ENCODE results near the gene POU3F1. TPM values are rescaled to one million over a fixed set of nuclear protein-coding genes. Genes with fewer than 3 reads are reported as not detected.

POU3F1 gene
- total and polyA plus RNA-seq, 4 donors = 2.3 to 4.9 (median 3.1) TPM

- no peak overlapping the region for H3K4me3 ChIP-seq (ENCODE audit: low read depth, low read length)
- H3K36me3 ChIP-seq (ENCODE audit: control insufficient read depth, insufficient read depth, low read length) = no peaks in the 10 kb centered on the region
- H3K27ac ChIP-seq (ENCODE audit: low read depth, low read length) = no peak overlapping the region
- no peaks in the 10 kb centered on the region for H3K9me3 ChIP-seq (ENCODE audit: control insufficient read depth, insufficient read depth, low read length)
- 49% methylated on average over 4 of the region's 5 CpGs for WGBS (ENCODE audit: insufficient coverage)
- no peak for DNase-seq (ENCODE audit: low read depth in 4 of 6, low spot score in 6 of 6)
- H3K4me1 ChIP-seq (ENCODE audit: control insufficient read depth, insufficient read depth, low read length) = peaks cover 36% of the 10 kb centered on the region
- H3K27me3 ChIP-seq (ENCODE audit: control insufficient read depth, insufficient read depth, low read length) = peaks cover 5% of the 10 kb centered on the region
These were observed 17.0 kb upstream of the POU3F1 start for GRCh38 chr1:38063616-38064015.

GRCh38 chr1:38062361-38063288 lies 16.0 kb upstream of the POU3F1 start:
- WGBS (ENCODE audit: insufficient coverage) = 78% methylated on average over 3 of the region's 6 CpGs
- DNase-seq (ENCODE audit: low read depth in 4 of 6, low spot score in 6 of 6) = peak in 2 of 6 donors; percentile 58 to 77

GRCh38 chr1:38061883-38062328 lies 15.3 kb upstream of the POU3F1 start:
- no peaks in the 10 kb centered on the region for H3K36me3 ChIP-seq (ENCODE audit: control insufficient read depth, insufficient read depth, low read length)
- no peak overlapping the region for H3K27ac ChIP-seq (ENCODE audit: low read depth, low read length)
- no peak overlapping the region for H3K4me3 ChIP-seq (ENCODE audit: low read depth, low read length)
- H3K4me1 ChIP-seq (ENCODE audit: control insufficient read depth, insufficient read depth, low read length) = peaks cover 31% of the 10 kb centered on the region
- no peak for DNase-seq (ENCODE audit: low read depth in 4 of 6, low spot score in 6 of 6)
- H3K9me3 ChIP-seq (ENCODE audit: control insufficient read depth, insufficient read depth, low read length) = no peaks in the 10 kb centered on the region
- H3K27me3 ChIP-seq (ENCODE audit: control insufficient read depth, insufficient read depth, low read length) = peaks cover 2% of the 10 kb centered on the region
- 78% methylated on average over 6 of the region's 7 CpGs for WGBS (ENCODE audit: insufficient coverage)

More at GRCh38 chr1:38062361-38063288, 16.0 kb upstream of the POU3F1 start:
- Histone ChIP-seq H3K27me3 (ENCODE audit: control insufficient read depth, insufficient read depth, low read length) (peaks cover 2% of the 10 kb centered on the region), H3K27ac (ENCODE audit: low read depth, low read length) (no peak overlapping the region), H3K4me1 (ENCODE audit: control insufficient read depth, insufficient read depth, low read length) (peaks cover 31% of the 10 kb centered on the region), H3K36me3 (ENCODE audit: control insufficient read depth, insufficient read depth, low read length) (no peaks in the 10 kb centered on the region), H3K4me3 (ENCODE audit: low read depth, low read length) (no peak overlapping the region), H3K9me3 (ENCODE audit: control insufficient read depth, insufficient read depth, low read length) (no peaks in the 10 kb centered on the region)

GRCh38 chr1:38061290-38061689 lies 14.7 kb upstream of the POU3F1 start:
- Histone ChIP-seq H3K27me3 (ENCODE audit: control insufficient read depth, insufficient read depth, low read length) (peaks cover 2% of the 10 kb centered on the region), H3K36me3 (ENCODE audit: control insufficient read depth, insufficient read depth, low read length) (no peaks in the 10 kb centered on the region), H3K9me3 (ENCODE audit: control insufficient read depth, insufficient read depth, low read length) (no peaks in the 10 kb centered on the region), H3K27ac (ENCODE audit: low read depth, low read length) (no peak overlapping the region), H3K4me1 (ENCODE audit: control insufficient read depth, insufficient read depth, low read length) (peaks cover 31% of the 10 kb centered on the region), H3K4me3 (ENCODE audit: low read depth, low read length) (no peak overlapping the region)
- no CpG with 5 or more reads among the region's 1 CpG for WGBS (ENCODE audit: insufficient coverage)
- DNase-seq (ENCODE audit: low read depth in 4 of 6, low spot score in 6 of 6) = no peak

- Histone ChIP-seq H3K27ac (ENCODE audit: low read depth, low read length) (no peak overlapping the region), H3K9me3 (ENCODE audit: control insufficient read depth, insufficient read depth, low read length) (no peaks in the 10 kb centered on the region), H3K27me3 (ENCODE audit: control insufficient read depth, insufficient read depth, low read length) (peaks cover 2% of the 10 kb centered on the region), H3K36me3 (ENCODE audit: control insufficient read depth, insufficient read depth, low read length) (no peaks in the 10 kb centered on the region), H3K4me1 (ENCODE audit: control insufficient read depth, insufficient read depth, low read length) (peaks cover 31% of the 10 kb centered on the region), H3K4me3 (ENCODE audit: low read depth, low read length) (no peak overlapping the region)
- no CpG with 5 or more reads among the region's 2 CpGs for WGBS (ENCODE audit: insufficient coverage)
- no peak for DNase-seq (ENCODE audit: low read depth in 4 of 6, low spot score in 6 of 6)
These were observed 13.9 kb upstream of the POU3F1 start for GRCh38 chr1:38060498-38060897.

- 55% methylated on average over 5 of the region's 6 CpGs for WGBS (ENCODE audit: insufficient coverage)
- peak in 1 of 6 donors; percentile 87 for DNase-seq (ENCODE audit: low read depth in 4 of 6, low spot score in 6 of 6)
- Histone ChIP-seq H3K27ac (ENCODE audit: low read depth, low read length) (no peak overlapping the region), H3K4me3 (ENCODE audit: low read depth, low read length) (no peak overlapping the region), H3K27me3 (ENCODE audit: control insufficient read depth, insufficient read depth, low read length) (peaks cover 2% of the 10 kb centered on the region), H3K4me1 (ENCODE audit: control insufficient read depth, insufficient read depth, low read length) (peaks cover 29% of the 10 kb centered on the region), H3K9me3 (ENCODE audit: control insufficient read depth, insufficient read depth, low read length) (no peaks in the 10 kb centered on the region), H3K36me3 (ENCODE audit: control insufficient read depth, insufficient read depth, low read length) (no peaks in the 10 kb centered on the region)
These were observed 13.2 kb upstream of the POU3F1 start for GRCh38 chr1:38059635-38060250.

- Histone ChIP-seq H3K4me3 (ENCODE audit: low read depth, low read length) (no peak overlapping the region), H3K9me3 (ENCODE audit: control insufficient read depth, insufficient read depth, low read length) (no peaks in the 10 kb centered on the region), H3K27me3 (ENCODE audit: control insufficient read depth, insufficient read depth, low read length) (peaks cover 5% of the 10 kb centered on the region), H3K36me3 (ENCODE audit: control insufficient read depth, insufficient read depth, low read length) (no peaks in the 10 kb centered on the region), H3K4me1 (ENCODE audit: control insufficient read depth, insufficient read depth, low read length) (peaks cover 17% of the 10 kb centered on the region), H3K27ac (ENCODE audit: low read depth, low read length) (no peak overlapping the region)
- DNase-seq (ENCODE audit: low read depth in 4 of 6, low spot score in 6 of 6) = no peak
- WGBS (ENCODE audit: insufficient coverage) = 83% methylated on average over 3 of the region's 4 CpGs
These were observed 9.4 kb upstream of the POU3F1 start for GRCh38 chr1:38055965-38056364.

GRCh38 chr1:38055398-38055797 lies 8.8 kb upstream of the POU3F1 start:
- Histone ChIP-seq H3K4me3 (ENCODE audit: low read depth, low read length) (no peak overlapping the region), H3K36me3 (ENCODE audit: control insufficient read depth, insufficient read depth, low read length) (no peaks in the 10 kb centered on the region), H3K9me3 (ENCODE audit: control insufficient read depth, insufficient read depth, low read length) (no peaks in the 10 kb centered on the region), H3K4me1 (ENCODE audit: control insufficient read depth, insufficient read depth, low read length) (peaks cover 22% of the 10 kb centered on the region), H3K27me3 (ENCODE audit: control insufficient read depth, insufficient read depth, low read length) (peaks cover 7% of the 10 kb centered on the region), H3K27ac (ENCODE audit: low read depth, low read length) (no peak overlapping the region)
- 96% methylated on average over 2 of the region's 3 CpGs for WGBS (ENCODE audit: insufficient coverage)
- no peak for DNase-seq (ENCODE audit: low read depth in 4 of 6, low spot score in 6 of 6)

- Histone ChIP-seq H3K4me3 (ENCODE audit: low read depth, low read length) (no peak overlapping the region), H3K4me1 (ENCODE audit: control insufficient read depth, insufficient read depth, low read length) (peaks cover 20% of the 10 kb centered on the region), H3K27me3 (ENCODE audit: control insufficient read depth, insufficient read depth, low read length) (peaks cover 7% of the 10 kb centered on the region), H3K36me3 (ENCODE audit: control insufficient read depth, insufficient read depth, low read length) (no peaks in the 10 kb centered on the region), H3K9me3 (ENCODE audit: control insufficient read depth, insufficient read depth, low read length) (no peaks in the 10 kb centered on the region), H3K27ac (ENCODE audit: low read depth, low read length) (no peak overlapping the region)
- no peak for DNase-seq (ENCODE audit: low read depth in 4 of 6, low spot score in 6 of 6)
- no CpG with 5 or more reads among the region's 7 CpGs for WGBS (ENCODE audit: insufficient coverage)
These were observed 7.0 kb upstream of the POU3F1 start for GRCh38 chr1:38053416-38054091.

Measured in spinal cord (tissue), 10 donors.